Testis (tissue), 2 donors: ENCODE data around the gene ARSG.

Source experiments
- POLR2A ChIP-seq: fragments of 450-650 bp; IDR thresholded peaks from one replicate; pipeline ENCODE4 v1.6.1; 2017; ENCODE audit warnings: antibody characterized with exemption, mild to moderate bottlenecking, moderate library complexity
- TF ChIP-seq, protein P1 (sequence below), 3 experiments: fragments of 450-650 bp in 2 of 3; fragments of 200-600 bp in 1 of 3; sonication (generic) in 1 of 3; IDR thresholded peaks; one replicate each; pipeline ENCODE4 v1.5.1; 2016 to 2019; ENCODE audit warnings: antibody characterized with exemption in 3 of 3, mild to moderate bottlenecking in 2 of 3, moderate library complexity in 1 of 3

DNA sequence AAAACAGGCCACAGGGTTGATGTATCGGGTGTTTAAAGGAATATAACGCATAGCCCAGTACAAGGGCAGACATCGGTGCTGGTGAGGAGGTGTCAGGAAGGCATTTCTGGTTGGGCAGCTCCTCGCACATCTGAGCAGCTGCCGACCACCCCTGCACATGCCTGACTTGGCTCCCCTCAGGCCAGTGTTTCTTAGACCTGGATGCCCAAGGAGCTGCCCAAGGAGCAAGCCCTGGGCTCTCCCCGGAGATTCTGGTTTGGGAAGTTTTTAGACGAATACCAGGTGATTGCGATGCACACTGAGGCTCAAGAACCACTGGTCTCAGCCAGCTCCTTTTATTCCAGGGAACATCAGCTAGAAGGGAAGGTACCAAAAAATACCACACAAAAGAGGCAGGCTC lies 154.4 kb downstream of the ARSG start:
- TF ChIP-seq POLR2A = no peak
- TF ChIP-seq, protein P1, sequence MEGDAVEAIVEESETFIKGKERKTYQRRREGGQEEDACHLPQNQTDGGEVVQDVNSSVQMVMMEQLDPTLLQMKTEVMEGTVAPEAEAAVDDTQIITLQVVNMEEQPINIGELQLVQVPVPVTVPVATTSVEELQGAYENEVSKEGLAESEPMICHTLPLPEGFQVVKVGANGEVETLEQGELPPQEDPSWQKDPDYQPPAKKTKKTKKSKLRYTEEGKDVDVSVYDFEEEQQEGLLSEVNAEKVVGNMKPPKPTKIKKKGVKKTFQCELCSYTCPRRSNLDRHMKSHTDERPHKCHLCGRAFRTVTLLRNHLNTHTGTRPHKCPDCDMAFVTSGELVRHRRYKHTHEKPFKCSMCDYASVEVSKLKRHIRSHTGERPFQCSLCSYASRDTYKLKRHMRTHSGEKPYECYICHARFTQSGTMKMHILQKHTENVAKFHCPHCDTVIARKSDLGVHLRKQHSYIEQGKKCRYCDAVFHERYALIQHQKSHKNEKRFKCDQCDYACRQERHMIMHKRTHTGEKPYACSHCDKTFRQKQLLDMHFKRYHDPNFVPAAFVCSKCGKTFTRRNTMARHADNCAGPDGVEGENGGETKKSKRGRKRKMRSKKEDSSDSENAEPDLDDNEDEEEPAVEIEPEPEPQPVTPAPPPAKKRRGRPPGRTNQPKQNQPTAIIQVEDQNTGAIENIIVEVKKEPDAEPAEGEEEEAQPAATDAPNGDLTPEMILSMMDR (IDR thresholded peaks at IDR 0.05) = no peak
